ENCODE measurements around the gene TLR10.
"Not testable (repeated sequence)": the region's sequence is repeated elsewhere in the genome, so short reads cannot be mapped to it uniquely, and the experiment has no call there.

Gene TLR10

GRCh38 chr4:38779790-38780189, 3.0 kb downstream of the TLR10 start:
- Histone ChIP-seq H3K9me3 (ENCODE audit: control insufficient read depth, insufficient read depth, low read length) (no peaks in the 10 kb centered on the region), H3K36me3 (ENCODE audit: control insufficient read depth, insufficient read depth, low read length) (no peaks in the 10 kb centered on the region), H3K4me3 (ENCODE audit: low read depth, low read length) (no peak overlapping the region), H3K4me1 (ENCODE audit: control insufficient read depth, insufficient read depth, low read length) (no peaks in the 10 kb centered on the region), H3K27me3 (ENCODE audit: control insufficient read depth, insufficient read depth, low read length) (no peaks in the 10 kb centered on the region), H3K9ac (ENCODE audit: low read depth, low read length) (no peak overlapping the region)

GRCh38 chr4:38777925-38778324, 4.9 kb downstream of the TLR10 start:
- H3K9me3 ChIP-seq (ENCODE audit: control insufficient read depth, insufficient read depth, low read length); H3K4me1 ChIP-seq (ENCODE audit: control insufficient read depth, insufficient read depth, low read length); H3K4me3 ChIP-seq (ENCODE audit: low read depth, low read length); H3K9ac ChIP-seq (ENCODE audit: low read depth, low read length); H3K27me3 ChIP-seq (ENCODE audit: control insufficient read depth, insufficient read depth, low read length); H3K36me3 ChIP-seq (ENCODE audit: control insufficient read depth, insufficient read depth, low read length): not testable (repeated sequence)

- H3K27me3 ChIP-seq (ENCODE audit: control insufficient read depth, insufficient read depth, low read length), result no peaks in the 10 kb centered on the region
- H3K4me1 ChIP-seq (ENCODE audit: control insufficient read depth, insufficient read depth, low read length), result no peaks in the 10 kb centered on the region
- no peaks in the 10 kb centered on the region for H3K9me3 ChIP-seq (ENCODE audit: control insufficient read depth, insufficient read depth, low read length)
- no peak overlapping the region for H3K9ac ChIP-seq (ENCODE audit: low read depth, low read length)
- H3K4me3 ChIP-seq (ENCODE audit: low read depth, low read length), result no peak overlapping the region
- H3K36me3 ChIP-seq (ENCODE audit: control insufficient read depth, insufficient read depth, low read length), result no peaks in the 10 kb centered on the region
Measured at GRCh38 chr4:38775326-38775725, 7.5 kb downstream of the TLR10 start.

- no peaks in the 10 kb centered on the region for H3K9me3 ChIP-seq (ENCODE audit: control insufficient read depth, insufficient read depth, low read length)
- no peak overlapping the region for H3K4me3 ChIP-seq (ENCODE audit: low read depth, low read length)
- H3K9ac ChIP-seq (ENCODE audit: low read depth, low read length), result no peak overlapping the region
- no peaks in the 10 kb centered on the region for H3K36me3 ChIP-seq (ENCODE audit: control insufficient read depth, insufficient read depth, low read length)
- H3K27me3 ChIP-seq (ENCODE audit: control insufficient read depth, insufficient read depth, low read length), result no peaks in the 10 kb centered on the region
- no peaks in the 10 kb centered on the region for H3K4me1 ChIP-seq (ENCODE audit: control insufficient read depth, insufficient read depth, low read length)
Measured at GRCh38 chr4:38774181-38774955, 8.4 kb downstream of the TLR10 start.

- not testable (repeated sequence) for H3K9ac ChIP-seq (ENCODE audit: low read depth, low read length); H3K9me3 ChIP-seq (ENCODE audit: control insufficient read depth, insufficient read depth, low read length); H3K4me3 ChIP-seq (ENCODE audit: low read depth, low read length); H3K27me3 ChIP-seq (ENCODE audit: control insufficient read depth, insufficient read depth, low read length); H3K36me3 ChIP-seq (ENCODE audit: control insufficient read depth, insufficient read depth, low read length); H3K4me1 ChIP-seq (ENCODE audit: control insufficient read depth, insufficient read depth, low read length)
Measured at GRCh38 chr4:38770281-38770680, 12.5 kb downstream of the TLR10 start.

- no peaks in the 10 kb centered on the region for H3K36me3 ChIP-seq (ENCODE audit: control insufficient read depth, insufficient read depth, low read length)
- H3K9me3 ChIP-seq (ENCODE audit: control insufficient read depth, insufficient read depth, low read length), result no peaks in the 10 kb centered on the region
Measured at GRCh38 chr4:38769857-38770256, 12.9 kb downstream of the TLR10 start.

GRCh38 chr4:38769441-38769840, 13.3 kb downstream of the TLR10 start:
- H3K9me3 ChIP-seq (ENCODE audit: control insufficient read depth, insufficient read depth, low read length), result no peaks in the 10 kb centered on the region
- H3K4me1 ChIP-seq (ENCODE audit: control insufficient read depth, insufficient read depth, low read length), result no peaks in the 10 kb centered on the region

More at GRCh38 chr4:38769857-38770256, 12.9 kb downstream of the TLR10 start:
- Histone ChIP-seq H3K4me3 (ENCODE audit: low read depth, low read length) (no peak overlapping the region), H3K4me1 (ENCODE audit: control insufficient read depth, insufficient read depth, low read length) (no peaks in the 10 kb centered on the region), H3K27me3 (ENCODE audit: control insufficient read depth, insufficient read depth, low read length) (no peaks in the 10 kb centered on the region), H3K9ac (ENCODE audit: low read depth, low read length) (no peak overlapping the region)

GRCh38 chr4:38768968-38769394, 13.8 kb downstream of the TLR10 start:
- Histone ChIP-seq H3K36me3 (ENCODE audit: control insufficient read depth, insufficient read depth, low read length) (no peaks in the 10 kb centered on the region), H3K9me3 (ENCODE audit: control insufficient read depth, insufficient read depth, low read length) (no peaks in the 10 kb centered on the region), H3K9ac (ENCODE audit: low read depth, low read length) (no peak overlapping the region), H3K4me3 (ENCODE audit: low read depth, low read length) (no peak overlapping the region), H3K4me1 (ENCODE audit: control insufficient read depth, insufficient read depth, low read length) (no peaks in the 10 kb centered on the region), H3K27me3 (ENCODE audit: control insufficient read depth, insufficient read depth, low read length) (no peaks in the 10 kb centered on the region)

More at GRCh38 chr4:38769441-38769840, 13.3 kb downstream of the TLR10 start:
- Histone ChIP-seq H3K9ac (ENCODE audit: low read depth, low read length) (no peak overlapping the region), H3K36me3 (ENCODE audit: control insufficient read depth, insufficient read depth, low read length) (no peaks in the 10 kb centered on the region), H3K4me3 (ENCODE audit: low read depth, low read length) (no peak overlapping the region), H3K27me3 (ENCODE audit: control insufficient read depth, insufficient read depth, low read length) (no peaks in the 10 kb centered on the region)

GRCh38 chr4:38766940-38767339, 15.8 kb downstream of the TLR10 start:
- H3K9ac ChIP-seq (ENCODE audit: low read depth, low read length); H3K27me3 ChIP-seq (ENCODE audit: control insufficient read depth, insufficient read depth, low read length); H3K4me1 ChIP-seq (ENCODE audit: control insufficient read depth, insufficient read depth, low read length); H3K4me3 ChIP-seq (ENCODE audit: low read depth, low read length); H3K9me3 ChIP-seq (ENCODE audit: control insufficient read depth, insufficient read depth, low read length); H3K36me3 ChIP-seq (ENCODE audit: control insufficient read depth, insufficient read depth, low read length): not testable (repeated sequence)

GRCh38 chr4:38765382-38765781, 17.4 kb downstream of the TLR10 start:
- H3K4me3 ChIP-seq (ENCODE audit: low read depth, low read length), result no peak overlapping the region
- H3K9me3 ChIP-seq (ENCODE audit: control insufficient read depth, insufficient read depth, low read length), result no peaks in the 10 kb centered on the region
- no peak overlapping the region for H3K9ac ChIP-seq (ENCODE audit: low read depth, low read length)
- H3K4me1 ChIP-seq (ENCODE audit: control insufficient read depth, insufficient read depth, low read length), result no peaks in the 10 kb centered on the region
- H3K36me3 ChIP-seq (ENCODE audit: control insufficient read depth, insufficient read depth, low read length), result no peaks in the 10 kb centered on the region
- H3K27me3 ChIP-seq (ENCODE audit: control insufficient read depth, insufficient read depth, low read length), result no peaks in the 10 kb centered on the region

GRCh38 chr4:38764277-38764676, 18.5 kb downstream of the TLR10 start:
- Histone ChIP-seq H3K27me3 (ENCODE audit: control insufficient read depth, insufficient read depth, low read length) (no peaks in the 10 kb centered on the region), H3K9me3 (ENCODE audit: control insufficient read depth, insufficient read depth, low read length) (no peaks in the 10 kb centered on the region), H3K4me3 (ENCODE audit: low read depth, low read length) (no peak overlapping the region), H3K4me1 (ENCODE audit: control insufficient read depth, insufficient read depth, low read length) (no peaks in the 10 kb centered on the region), H3K36me3 (ENCODE audit: control insufficient read depth, insufficient read depth, low read length) (no peaks in the 10 kb centered on the region), H3K9ac (ENCODE audit: low read depth, low read length) (no peak overlapping the region)

- Histone ChIP-seq H3K4me1 (ENCODE audit: control insufficient read depth, insufficient read depth, low read length) (no peaks in the 10 kb centered on the region), H3K4me3 (ENCODE audit: low read depth, low read length) (no peak overlapping the region), H3K36me3 (ENCODE audit: control insufficient read depth, insufficient read depth, low read length) (no peaks in the 10 kb centered on the region), H3K9me3 (ENCODE audit: control insufficient read depth, insufficient read depth, low read length) (no peaks in the 10 kb centered on the region), H3K9ac (ENCODE audit: low read depth, low read length) (no peak overlapping the region), H3K27me3 (ENCODE audit: control insufficient read depth, insufficient read depth, low read length) (no peaks in the 10 kb centered on the region)
Measured at GRCh38 chr4:38762560-38762959, 20.2 kb downstream of the TLR10 start.

All from iPS-15b (cell line).